OCI-LY3 (cell line): ENCODE measurements around the gene UQCC2.

ENCODE experiments used
- H2AFZ ChIP-seq: fragments of 200-600, 300-600 bp; shearing (Covaris generic); 2 replicates; pipeline ENCODE4 v1.6.0; 2014; ENCODE audit warnings: antibody characterized with exemption, low read depth, low read length
- H3K27ac ChIP-seq: fragments of 200-600, 300-600 bp; sonication (generic); 2 replicates; pipeline ENCODE4 v1.5.1; 2014; ENCODE audit warnings: mild to moderate bottlenecking, low read length, moderate library complexity, mixed read lengths
- H3K27me3 ChIP-seq: fragments of 200-600, 300-600 bp; sonication (generic); 2 replicates; pipeline ENCODE4 v1.6.1; 2014; ENCODE audit warnings: low read depth, low read length, mixed read lengths
- H3K36me3 ChIP-seq: fragments of 200-600, 300-600 bp; sonication (generic); replicated peaks from 2 replicates; pipeline ENCODE3; 2014; ENCODE audit warnings: low read depth, low read length, mixed read lengths
- H3K4me1 ChIP-seq: fragments of 300-600, 200-600 bp; sonication (generic); 2 replicates; pipeline ENCODE4 v1.6.1; 2014; ENCODE audit warnings: low read length, mixed read lengths
- H3K4me2 ChIP-seq: fragments of 200-600, 300-600 bp; sonication (generic); 2 replicates; pipeline ENCODE4 v1.6.1; 2014; ENCODE audit warnings: low read length, mixed read lengths
- H3K4me3 ChIP-seq: fragments of 300-600, 200-600 bp; sonication (generic); 2 replicates; pipeline ENCODE4 v1.5.1; 2014; ENCODE audit warnings: antibody characterized with exemption, mild to moderate bottlenecking, low read length, moderate library complexity
- H3K79me2 ChIP-seq: fragments of 300-600, 200-600 bp; shearing (Covaris generic); 2 replicates; pipeline ENCODE4 v1.6.1; 2014; ENCODE audit warnings: mild to moderate bottlenecking, low read length, mixed read lengths
- H3K9ac ChIP-seq: fragments of 300-600, 200-600 bp; shearing (Covaris generic); 2 replicates; pipeline ENCODE4 v1.6.0; 2014; ENCODE audit warnings: mild to moderate bottlenecking, low read length, moderate library complexity
- H3K9me3 ChIP-seq: fragments of 200-600, 300-600 bp; shearing (Covaris generic); 2 replicates; pipeline ENCODE4 v1.6.1; 2014; ENCODE audit warnings: low read length, mixed read lengths; ENCODE audit not compliant: insufficient read depth
- H4K20me1 ChIP-seq: fragments of 200-600, 300-600 bp; sonication (generic); 2 replicates; pipeline ENCODE4 v1.6.1; 2016; ENCODE audit warnings: low read length, mixed read lengths; ENCODE audit not compliant: insufficient read depth
- EZH2phosphoT487 ChIP-seq: fragments of 200-600 bp; shearing (Covaris generic); IDR thresholded peaks from 2 replicates; pipeline ENCODE4 v1.6.1; 2018; ENCODE audit warnings: antibody characterized with exemption, mixed run types, low read depth
- TF ChIP-seq, protein P1 (sequence below): fragments of 200-600, 300-600 bp; sonication (generic); IDR thresholded peaks from 2 replicates; pipeline ENCODE4 v1.5.1; 2014; ENCODE audit warnings: antibody characterized with exemption, low read length, low read depth

Gene UQCC2

DNA sequence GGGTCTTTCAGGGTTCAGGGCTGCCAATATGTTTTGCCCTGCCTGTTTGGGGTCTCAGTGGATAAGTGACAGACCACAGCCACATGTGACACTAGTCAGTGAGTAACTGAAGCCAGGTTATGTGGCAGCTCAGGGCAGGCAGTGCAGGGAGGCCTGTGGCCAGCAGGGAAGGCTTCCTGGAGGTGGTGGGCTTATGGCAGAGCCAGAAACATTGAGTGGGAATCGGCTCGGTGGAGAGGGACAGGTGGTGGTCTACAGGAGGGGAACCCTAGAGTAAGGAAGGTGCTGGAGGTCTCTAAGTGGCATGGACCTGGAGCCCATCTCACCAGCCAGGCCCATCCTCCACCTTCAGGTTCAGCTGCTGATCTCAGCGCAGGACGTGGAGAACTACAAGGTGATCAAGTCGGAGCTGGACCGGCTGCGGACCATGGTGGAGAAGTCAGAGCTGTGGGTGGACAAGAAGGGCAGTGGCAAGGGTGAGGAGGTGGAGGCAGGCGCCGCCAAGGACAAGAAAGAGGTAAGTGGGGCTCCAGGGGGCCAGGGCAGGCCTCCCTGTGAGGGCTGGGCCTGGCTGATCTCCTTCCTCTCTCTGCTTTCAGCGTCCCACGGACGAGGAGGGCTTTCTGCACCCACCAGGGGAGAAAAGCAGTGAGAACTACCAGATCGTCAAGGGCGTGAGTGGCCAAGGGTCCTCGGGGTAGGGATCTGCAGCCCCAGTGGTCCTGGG is 34.9 kb downstream of the UQCC2 start:
- Histone ChIP-seq H2AFZ (no peak overlapping the region), H3K9ac (no peak overlapping the region), H3K9me3 (no peaks in the 10 kb centered on the region), H4K20me1 (no peaks in the 10 kb centered on the region), H3K4me2 (no peak overlapping the region), H3K27ac (no peak overlapping the region), H3K27me3 (no peaks in the 10 kb centered on the region), H3K4me3 (no peak overlapping the region), H3K36me3 (peaks cover 3% of the 10 kb centered on the region), H3K4me1 (no peaks in the 10 kb centered on the region), H3K79me2 (no peaks in the 10 kb centered on the region)
- TF ChIP-seq, protein P1, sequence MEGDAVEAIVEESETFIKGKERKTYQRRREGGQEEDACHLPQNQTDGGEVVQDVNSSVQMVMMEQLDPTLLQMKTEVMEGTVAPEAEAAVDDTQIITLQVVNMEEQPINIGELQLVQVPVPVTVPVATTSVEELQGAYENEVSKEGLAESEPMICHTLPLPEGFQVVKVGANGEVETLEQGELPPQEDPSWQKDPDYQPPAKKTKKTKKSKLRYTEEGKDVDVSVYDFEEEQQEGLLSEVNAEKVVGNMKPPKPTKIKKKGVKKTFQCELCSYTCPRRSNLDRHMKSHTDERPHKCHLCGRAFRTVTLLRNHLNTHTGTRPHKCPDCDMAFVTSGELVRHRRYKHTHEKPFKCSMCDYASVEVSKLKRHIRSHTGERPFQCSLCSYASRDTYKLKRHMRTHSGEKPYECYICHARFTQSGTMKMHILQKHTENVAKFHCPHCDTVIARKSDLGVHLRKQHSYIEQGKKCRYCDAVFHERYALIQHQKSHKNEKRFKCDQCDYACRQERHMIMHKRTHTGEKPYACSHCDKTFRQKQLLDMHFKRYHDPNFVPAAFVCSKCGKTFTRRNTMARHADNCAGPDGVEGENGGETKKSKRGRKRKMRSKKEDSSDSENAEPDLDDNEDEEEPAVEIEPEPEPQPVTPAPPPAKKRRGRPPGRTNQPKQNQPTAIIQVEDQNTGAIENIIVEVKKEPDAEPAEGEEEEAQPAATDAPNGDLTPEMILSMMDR: no peak
- no peak for TF ChIP-seq EZH2phosphoT487

DNA sequence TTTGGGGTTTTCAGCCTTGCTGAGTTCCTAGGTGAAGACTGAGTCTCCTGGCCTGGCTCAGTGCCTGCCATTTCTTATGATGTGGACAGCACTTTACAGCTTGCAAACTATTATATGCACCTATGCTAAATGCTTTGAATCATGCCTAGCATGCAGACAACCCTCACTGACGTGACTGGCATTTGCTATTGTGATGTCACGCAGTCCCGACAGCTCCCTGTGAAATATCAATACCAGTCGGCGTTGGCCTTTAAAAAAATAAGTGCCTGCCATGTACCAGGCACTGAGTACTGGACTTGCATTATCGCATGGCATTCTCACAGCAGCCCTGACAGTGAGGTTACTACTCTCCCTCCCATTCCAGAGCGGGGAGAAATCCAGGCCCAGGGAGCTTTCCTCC is 35.5 kb downstream of the UQCC2 start:
- no peak overlapping the region for H3K4me2 ChIP-seq
- H3K9me3 ChIP-seq: no peaks in the 10 kb centered on the region
- peaks cover 4% of the 10 kb centered on the region for H3K36me3 ChIP-seq
- no peak overlapping the region for H3K27ac ChIP-seq
- no peak for TF ChIP-seq EZH2phosphoT487
- TF ChIP-seq, protein P1: no peak
- H3K9ac ChIP-seq: no peak overlapping the region
- no peak overlapping the region for H3K4me3 ChIP-seq
- H3K27me3 ChIP-seq: no peaks in the 10 kb centered on the region
- H3K79me2 ChIP-seq: no peaks in the 10 kb centered on the region
- H4K20me1 ChIP-seq: no peaks in the 10 kb centered on the region
- H2AFZ ChIP-seq: no peak overlapping the region
- H3K4me1 ChIP-seq: no peaks in the 10 kb centered on the region

DNA sequence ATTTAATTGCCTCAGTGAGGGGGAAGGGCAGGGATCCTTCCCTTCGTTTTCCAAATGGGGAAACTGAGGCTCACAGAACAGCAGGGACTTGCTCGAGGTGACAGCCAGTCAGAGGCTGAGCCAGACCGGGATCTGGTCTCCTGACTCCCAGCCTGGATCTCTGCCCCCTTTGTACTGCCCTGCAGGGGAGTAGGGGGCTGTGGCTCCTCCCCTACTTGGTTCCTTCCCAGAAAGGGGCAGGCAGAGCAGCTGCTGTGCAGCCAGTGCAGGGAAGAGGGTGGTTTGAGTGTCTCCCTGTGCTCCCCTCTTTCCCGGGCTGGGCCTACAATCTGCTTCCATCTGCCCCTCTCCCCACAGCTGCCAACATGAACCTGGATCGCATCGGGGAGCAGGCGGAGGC is 37.6 kb downstream of the UQCC2 start:
- no peaks in the 10 kb centered on the region for H3K9me3 ChIP-seq
- H3K4me2 ChIP-seq: no peak overlapping the region
- no peak overlapping the region for H2AFZ ChIP-seq
- no peak overlapping the region for H3K9ac ChIP-seq
- H3K4me3 ChIP-seq: no peak overlapping the region
- no peaks in the 10 kb centered on the region for H3K4me1 ChIP-seq
- TF ChIP-seq, protein P1: no peak
- TF ChIP-seq EZH2phosphoT487: no peak
- H3K27me3 ChIP-seq: no peaks in the 10 kb centered on the region
- H3K36me3 ChIP-seq: peaks cover 6% of the 10 kb centered on the region
- H3K79me2 ChIP-seq: no peaks in the 10 kb centered on the region
- H3K27ac ChIP-seq: no peak overlapping the region
- no peaks in the 10 kb centered on the region for H4K20me1 ChIP-seq

DNA sequence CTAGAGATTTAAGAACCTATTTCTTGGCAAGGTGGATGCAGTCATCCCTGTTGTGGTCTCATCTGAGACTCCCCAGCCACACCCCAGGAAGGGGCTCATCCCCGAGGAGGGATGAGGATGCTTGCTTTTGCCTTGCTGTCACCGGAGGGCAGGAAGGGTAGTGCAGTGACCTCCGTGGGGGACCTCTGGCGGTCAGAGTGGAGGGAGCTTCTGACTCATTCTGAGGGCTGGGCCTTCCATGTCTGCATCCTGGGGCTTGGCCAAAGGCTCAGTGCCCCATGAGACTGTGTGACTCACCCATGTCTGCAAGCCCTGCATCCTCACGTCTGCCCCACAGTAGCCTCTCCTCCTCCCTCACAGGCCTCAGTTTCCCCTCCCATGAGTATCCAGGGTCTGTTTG is 38.7 kb downstream of the UQCC2 start:
- TF ChIP-seq EZH2phosphoT487: no peak
- Histone ChIP-seq H3K27me3 (no peaks in the 10 kb centered on the region), H3K36me3 (peaks cover 6% of the 10 kb centered on the region), H3K79me2 (no peaks in the 10 kb centered on the region), H3K9ac (no peak overlapping the region), H2AFZ (no peak overlapping the region), H3K4me2 (no peak overlapping the region), H3K27ac (no peak overlapping the region), H3K4me3 (no peak overlapping the region), H3K4me1 (no peaks in the 10 kb centered on the region), H4K20me1 (no peaks in the 10 kb centered on the region), H3K9me3 (no peaks in the 10 kb centered on the region)
